ENCODE data around the gene GALNS.
"Not testable (repeated sequence)": the region's sequence is repeated elsewhere in the genome, so short reads cannot be mapped to it uniquely, and the experiment has no call there.

The GALNS gene

GRCh38 chr16:88856828-88857727 is at the start of gene GALNS, which contains the start of gene TRAPPC2L:
TSS of gene GALNS (minus strand) at chr16:88856947. CDS start at chr16:88856877, 70 bp downstream.
TSS of gene TRAPPC2L (plus strand) at chr16:88857127. CDS start at chr16:88857151, 24 bp downstream.
- peak; percentile 100 for DNase-seq (ENCODE audit: low spot score)

GRCh38 chr16:88906020-88906419 is 49.3 kb upstream of the GALNS start:
- DNase-seq (ENCODE audit: low spot score): no peak

GRCh38 chr16:88905563-88905962 is 48.8 kb upstream of the GALNS start:
- peak; percentile 39 for DNase-seq (ENCODE audit: low spot score)

GRCh38 chr16:88904676-88905365 is 48.1 kb upstream of the GALNS start:
- no peak for DNase-seq (ENCODE audit: low spot score)

- DNase-seq (ENCODE audit: low spot score): no peak
Observed at GRCh38 chr16:88903267-88903666, 46.5 kb upstream of the GALNS start.

- DNase-seq (ENCODE audit: low spot score): no peak
Observed at GRCh38 chr16:88902744-88903143, 46.0 kb upstream of the GALNS start.

- no peak for DNase-seq (ENCODE audit: low spot score)
Observed at GRCh38 chr16:88901718-88902337, 45.1 kb upstream of the GALNS start.

- DNase-seq (ENCODE audit: low spot score): no peak
Observed at GRCh38 chr16:88900662-88901052, 43.9 kb upstream of the GALNS start.

- no peak for DNase-seq (ENCODE audit: low spot score)
Observed at GRCh38 chr16:88899901-88900661, 43.3 kb upstream of the GALNS start.

- no peak for DNase-seq (ENCODE audit: low spot score)
Observed at GRCh38 chr16:88897696-88898425, 41.1 kb upstream of the GALNS start.

GRCh38 chr16:88896238-88897070 is 39.7 kb upstream of the GALNS start:
- no peak for DNase-seq (ENCODE audit: low spot score)

- no peak for DNase-seq (ENCODE audit: low spot score)
Observed at GRCh38 chr16:88895335-88895734, 38.6 kb upstream of the GALNS start.

GRCh38 chr16:88894681-88895300 is 38.0 kb upstream of the GALNS start:
- DNase-seq (ENCODE audit: low spot score): no peak

GRCh38 chr16:88894266-88894665 is 37.5 kb upstream of the GALNS start:
- DNase-seq (ENCODE audit: low spot score): not testable (repeated sequence)

- no peak for DNase-seq (ENCODE audit: low spot score)
Observed at GRCh38 chr16:88893127-88893968, 36.6 kb upstream of the GALNS start.

- no peak for DNase-seq (ENCODE audit: low spot score)
Observed at GRCh38 chr16:88892065-88892464, 35.3 kb upstream of the GALNS start.

- no peak for DNase-seq (ENCODE audit: low spot score)
Observed at GRCh38 chr16:88891083-88891482, 34.3 kb upstream of the GALNS start.

- not testable (repeated sequence) for DNase-seq (ENCODE audit: low spot score)
Observed at GRCh38 chr16:88889702-88890352, 33.1 kb upstream of the GALNS start.
